PC-9 (cell line): ENCODE results near the gene CLCF1. TPM values are rescaled to one million over a fixed set of nuclear protein-coding genes. Genes with fewer than 3 reads are reported as not detected.

Source experiments
- BruUV-seq: library from RNA; stranded (reverse); fragments of 400-500 nt; replicated peaks from 2 replicates; lab custom pipeline; 2021; lab: Mats Ljungman, UMichigan
- CTCF ChIA-PET: fragments of 300-600 bp; sonication (Branson Sonifier 250); formaldehyde crosslinking; loops from one replicate; lab custom pipeline; 2022; ENCODE audit warnings: antibody characterized with exemption; lab: Charles Lee
- POLR2A ChIA-PET: fragments of 300-600 bp; sonication (Branson Sonifier 250); formaldehyde crosslinking; loops from one replicate; lab custom pipeline; 2022; ENCODE audit warnings: antibody characterized with exemption; ENCODE audit not compliant: unreplicated experiment; lab: Charles Lee
- DNase-seq, 2 experiments: peaks; one replicate each; pipeline versions ENCODE4 v3.0.0 to v3.0.0-alpha.2; 2015 to 2022; ENCODE audit warnings: mixed read lengths in 1 of 2
- H2AFZ ChIP-seq: fragments of 200-600 bp; sonication (generic); 2 replicates; pipeline ENCODE4 v1.8.1; 2017; ENCODE audit warnings: antibody characterized with exemption
- H3F3A ChIP-seq: fragments of 200-600 bp; sonication (generic); 2 replicates; pipeline ENCODE4 v1.8.1; 2017; ENCODE audit warnings: antibody characterized with exemption, mild to moderate bottlenecking, low read depth; ENCODE audit not compliant: insufficient read depth
- H3K27ac ChIP-seq: fragments of 200-600 bp; sonication (generic); 2 replicates; pipeline ENCODE4 v1.6.1; 2016; ENCODE audit warnings: mixed run types
- H3K27me3 ChIP-seq: fragments of 200-600 bp; sonication (generic); 2 replicates; pipeline ENCODE4 v1.6.1; 2016; ENCODE audit warnings: low read depth, mixed run types; ENCODE audit not compliant: insufficient read depth
- H3K36me3 ChIP-seq: fragments of 200-600 bp; sonication (generic); 2 replicates; pipeline ENCODE4 v1.6.1; 2016; ENCODE audit warnings: low read depth, mixed run types
- H3K4me1 ChIP-seq: fragments of 200-600 bp; sonication (generic); replicated peaks from 2 replicates; pipeline ENCODE4 v1.6.1; 2016; ENCODE audit warnings: mixed run types; ENCODE audit not compliant: insufficient read depth
- H3K4me2 ChIP-seq: fragments of 200-600 bp; sonication (generic); 2 replicates; pipeline ENCODE4 v1.6.1; 2017; ENCODE audit warnings: mixed run types
- H3K4me3 ChIP-seq: fragments of 200-600 bp; sonication (generic); 2 replicates; pipeline ENCODE4 v1.6.1; 2016; ENCODE audit warnings: mixed run types
- H3K79me2 ChIP-seq: fragments of 200-600 bp; sonication (generic); 2 replicates; pipeline ENCODE4 v1.6.1; 2017; ENCODE audit warnings: low read depth, mixed run types
- H3K9me2 ChIP-seq: fragments of 200-600 bp; sonication (generic); 2 replicates; pipeline ENCODE4 v1.8.1; 2017; ENCODE audit warnings: mild to moderate bottlenecking; ENCODE audit not compliant: insufficient read depth
- H3K9me3 ChIP-seq: fragments of 200-600 bp; sonication (generic); 2 replicates; pipeline ENCODE4 v1.8.1; 2016; ENCODE audit warnings: low read depth; ENCODE audit not compliant: insufficient read depth
- H4K20me1 ChIP-seq: fragments of 200-600 bp; sonication (generic); 2 replicates; pipeline ENCODE4 v1.8.1; 2017; ENCODE audit not compliant: insufficient read depth
- EZH2 ChIP-seq: fragments of 200-600 bp; sonication (generic); IDR thresholded peaks from 2 replicates; pipeline ENCODE4 v1.8.0; 2017; ENCODE audit warnings: antibody characterized with exemption, low read depth
- intact Hi-C: fragments of 100-400 bp; cut with micrococcal nuclease; formaldehyde crosslinking; loops from one replicate; pipeline ENCODE4 v1.10.0; 2022; ENCODE audit not compliant: unreplicated experiment
- total RNA-seq: library from RNA; stranded (reverse); gene quantifications from 2 replicates; pipeline ENCODE4 v1.2.3, GENCODE V29; 2021
- TF ChIP-seq, protein P1 (sequence below): fragments of 200-600 bp; sonication (generic); conservative IDR thresholded peaks from 2 replicates; pipeline ENCODE4 v1.6.1; 2017; ENCODE audit warnings: mixed run types, antibody characterized with exemption, mild to moderate bottlenecking, moderate library complexity

The CLCF1 gene
- total RNA-seq, 1 experiment from 2014 or later, result 17.0 TPM

DNA sequence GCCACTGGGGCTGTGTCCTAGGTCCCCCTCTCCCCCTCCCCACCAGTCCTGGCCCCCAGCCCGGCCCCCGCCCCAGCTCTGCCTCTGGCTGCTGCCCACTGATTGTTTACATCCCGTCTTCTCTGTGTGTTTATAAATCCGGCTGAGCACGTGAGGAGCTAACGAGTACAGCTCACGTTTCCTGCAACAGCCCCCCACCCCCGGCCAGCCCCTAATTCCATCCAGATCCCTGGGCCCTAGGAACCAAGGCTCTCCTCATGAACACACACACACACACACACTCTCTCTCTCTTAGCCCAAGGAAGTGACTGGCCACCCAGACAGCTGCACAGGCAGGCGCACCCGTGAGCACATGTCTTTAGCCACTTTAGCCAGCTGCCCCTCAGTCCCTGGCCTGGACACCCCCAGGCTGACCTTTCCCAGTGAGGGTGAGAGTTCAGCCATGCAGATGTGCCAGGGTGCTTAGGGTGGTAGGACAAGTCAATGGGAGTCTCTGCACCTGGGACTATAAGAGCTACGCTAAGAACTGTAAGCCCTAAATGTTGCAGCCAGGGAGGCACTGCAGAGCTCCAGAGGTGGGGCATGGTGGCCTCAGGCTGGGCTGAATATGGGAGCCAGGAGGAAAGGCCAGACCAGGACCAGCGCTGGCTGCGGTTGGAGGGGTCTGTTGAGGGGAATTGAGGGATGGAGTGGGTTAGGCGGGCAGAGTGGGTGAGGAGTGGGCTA is 2.9 kb downstream of the CLCF1 start:
- BruUV-seq, result no TSS peak
- no peak for DNase-seq
- peaks cover 8% of the 10 kb centered on the region for H3K36me3 ChIP-seq
- H3K27ac ChIP-seq, result no peak overlapping the region
- H3K9me3 ChIP-seq, result no peaks in the 10 kb centered on the region
- peaks cover 60% of the 10 kb centered on the region for H3K79me2 ChIP-seq
- no peaks in the 10 kb centered on the region for H3K9me2 ChIP-seq
- TF ChIP-seq EZH2, result no peak
- TF ChIP-seq, protein P1, sequence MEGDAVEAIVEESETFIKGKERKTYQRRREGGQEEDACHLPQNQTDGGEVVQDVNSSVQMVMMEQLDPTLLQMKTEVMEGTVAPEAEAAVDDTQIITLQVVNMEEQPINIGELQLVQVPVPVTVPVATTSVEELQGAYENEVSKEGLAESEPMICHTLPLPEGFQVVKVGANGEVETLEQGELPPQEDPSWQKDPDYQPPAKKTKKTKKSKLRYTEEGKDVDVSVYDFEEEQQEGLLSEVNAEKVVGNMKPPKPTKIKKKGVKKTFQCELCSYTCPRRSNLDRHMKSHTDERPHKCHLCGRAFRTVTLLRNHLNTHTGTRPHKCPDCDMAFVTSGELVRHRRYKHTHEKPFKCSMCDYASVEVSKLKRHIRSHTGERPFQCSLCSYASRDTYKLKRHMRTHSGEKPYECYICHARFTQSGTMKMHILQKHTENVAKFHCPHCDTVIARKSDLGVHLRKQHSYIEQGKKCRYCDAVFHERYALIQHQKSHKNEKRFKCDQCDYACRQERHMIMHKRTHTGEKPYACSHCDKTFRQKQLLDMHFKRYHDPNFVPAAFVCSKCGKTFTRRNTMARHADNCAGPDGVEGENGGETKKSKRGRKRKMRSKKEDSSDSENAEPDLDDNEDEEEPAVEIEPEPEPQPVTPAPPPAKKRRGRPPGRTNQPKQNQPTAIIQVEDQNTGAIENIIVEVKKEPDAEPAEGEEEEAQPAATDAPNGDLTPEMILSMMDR, result no peak
- no peaks in the 10 kb centered on the region for H3K27me3 ChIP-seq
- no peak overlapping the region for H2AFZ ChIP-seq
- intact Hi-C loops, result loop anchor here (5.0 to 10.0 kb wide), 3 partner anchors 126 to 526 kb away; partner anchors contain the start of genes CDK2AP2, PITPNM1 and RCE1
- peaks cover 35% of the 10 kb centered on the region for H3F3A ChIP-seq
- peaks cover 48% of the 10 kb centered on the region for H4K20me1 ChIP-seq
- ChIA-PET CTCF (interaction anchor here (0.5 to 2.5 kb wide), 7 partner anchors 10 to 193 kb away, joined by 3 to 12 read pairs (median 7); no protein-coding TSS in a partner anchor), POLR2A (interaction anchor here (0.6 to 0.9 kb wide), 4 partner anchors 17 to 1246 kb away, joined by 4 to 8 read pairs (median 6); no protein-coding TSS in a partner anchor)
- H3K4me2 ChIP-seq, result peak overlapping the region; percentile 23
- peaks cover 24% of the 10 kb centered on the region for H3K4me1 ChIP-seq
- no peak overlapping the region for H3K4me3 ChIP-seq

DNA sequence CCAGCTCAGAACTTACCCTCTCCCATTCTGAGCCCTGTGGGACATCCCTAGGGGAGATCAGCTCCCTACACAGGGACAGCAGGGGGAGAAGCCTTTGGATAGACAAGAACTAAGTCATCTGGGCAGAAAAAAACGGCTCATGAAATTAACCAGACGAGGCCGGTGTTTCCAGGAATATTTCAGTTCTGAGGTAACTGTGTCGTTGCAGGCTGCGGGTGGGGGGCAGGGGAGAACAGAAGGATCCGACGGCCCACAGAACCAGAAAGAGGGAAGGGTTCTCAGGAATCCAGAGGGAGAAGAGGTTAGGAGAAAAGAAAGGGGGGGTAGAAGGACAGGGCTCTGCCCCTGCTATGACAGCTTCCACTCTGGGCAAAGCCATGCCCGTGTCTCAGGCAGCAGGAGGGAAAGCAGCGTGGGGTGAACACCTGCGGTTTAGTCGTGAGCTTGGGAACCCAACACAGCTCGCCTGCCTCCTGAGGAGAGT is 3.6 kb downstream of the CLCF1 start:
- no peaks in the 10 kb centered on the region for H3K9me2 ChIP-seq
- H4K20me1 ChIP-seq, result peaks cover 53% of the 10 kb centered on the region
- intact Hi-C loops, result loop anchor here (5.0 to 10.0 kb wide), 3 partner anchors 125 to 525 kb away; partner anchors contain the start of genes CDK2AP2, PITPNM1 and RCE1
- peaks cover 17% of the 10 kb centered on the region for H3K4me1 ChIP-seq
- H3K36me3 ChIP-seq, result peaks cover 15% of the 10 kb centered on the region
- TF ChIP-seq, protein P1, result no peak
- no peak for TF ChIP-seq EZH2
- H3K4me2 ChIP-seq, result no peak overlapping the region
- no peak overlapping the region for H3K4me3 ChIP-seq
- ChIA-PET CTCF (interaction anchor here (0.5 to 2.5 kb wide), 7 partner anchors 11 to 194 kb away, joined by 3 to 12 read pairs (median 7); no protein-coding TSS in a partner anchor), POLR2A (no interaction called here)
- H3F3A ChIP-seq, result peaks cover 35% of the 10 kb centered on the region
- no peak overlapping the region for H3K27ac ChIP-seq
- DNase-seq, result no peak
- peaks cover 60% of the 10 kb centered on the region for H3K79me2 ChIP-seq
- H3K9me3 ChIP-seq, result no peaks in the 10 kb centered on the region
- BruUV-seq, result no TSS peak
- no peak overlapping the region for H2AFZ ChIP-seq
- H3K27me3 ChIP-seq, result no peaks in the 10 kb centered on the region

DNA sequence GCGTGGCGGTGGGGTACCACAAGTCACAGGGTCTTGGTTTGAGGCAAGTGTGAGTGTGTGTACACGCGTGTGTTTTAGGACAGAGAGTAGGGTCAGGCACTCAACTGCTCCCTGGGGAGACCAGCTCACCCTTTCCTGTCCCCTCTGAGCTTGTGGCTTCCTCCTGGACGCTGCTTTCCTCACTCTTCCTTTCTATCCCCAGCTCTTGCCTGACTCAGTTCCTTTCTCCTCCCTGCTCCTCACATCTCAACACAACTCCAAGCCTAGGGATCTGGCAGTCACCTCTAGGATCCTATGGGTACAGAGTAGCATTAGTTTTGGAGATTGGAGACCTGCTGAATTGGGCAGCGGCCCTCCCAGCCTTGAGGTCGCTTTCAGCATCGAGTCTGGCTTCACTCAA is 4.1 kb downstream of the CLCF1 start:
- H2AFZ ChIP-seq, result no peak overlapping the region
- no TSS peak for BruUV-seq
- H3K36me3 ChIP-seq, result peaks cover 19% of the 10 kb centered on the region
- H3K9me3 ChIP-seq, result no peaks in the 10 kb centered on the region
- no peaks in the 10 kb centered on the region for H3K27me3 ChIP-seq
- H3K27ac ChIP-seq, result no peak overlapping the region
- H3F3A ChIP-seq, result peaks cover 36% of the 10 kb centered on the region
- ChIA-PET POLR2A (no interaction called here), CTCF (interaction anchor here (0.6 to 0.7 kb wide), 2 partner anchors 10 to 15 kb away, joined by 5 to 9 read pairs; no protein-coding TSS in a partner anchor)
- intact Hi-C loops, result no loop called here
- H3K4me3 ChIP-seq, result no peak overlapping the region
- no peak overlapping the region for H3K4me2 ChIP-seq
- peaks cover 60% of the 10 kb centered on the region for H3K79me2 ChIP-seq
- peaks cover 59% of the 10 kb centered on the region for H4K20me1 ChIP-seq
- no peaks in the 10 kb centered on the region for H3K9me2 ChIP-seq
- TF ChIP-seq EZH2, result no peak
- TF ChIP-seq, protein P1, result no peak
- no peak for DNase-seq
- peaks cover 12% of the 10 kb centered on the region for H3K4me1 ChIP-seq
